H1 (cell line): ENCODE results near the gene RNF208. TPM values are rescaled to one million over a fixed set of nuclear protein-coding genes. Genes with fewer than 3 reads are reported as not detected.
A peak's percentile ranks its signal among the peaks of the same experiment; 100 is the strongest.

Source experiments
- BCL11A ChIP-seq, 2 experiments: IDR thresholded peaks; one replicate each; pipeline ENCODE4 v1.6.1; 2011; ENCODE audit warnings: low read depth in 2 of 2, low read length in 2 of 2, mild to moderate bottlenecking in 2 of 2
- CHD2 ChIP-seq: IDR thresholded peaks from 2 replicates; pipeline ENCODE4 v1.6.1; 2012; ENCODE audit warnings: low read length, improper control_type of control experiment
- FOSL1 ChIP-seq: IDR thresholded peaks from 2 replicates; pipeline ENCODE4 v1.6.1; 2011; ENCODE audit warnings: mild to moderate bottlenecking, low read depth, low read length, moderate library complexity; ENCODE audit not compliant: insufficient read depth
- GABPA ChIP-seq: IDR thresholded peaks from 2 replicates; pipeline ENCODE4 v1.6.1; 2011; ENCODE audit warnings: mild to moderate bottlenecking, low read length, moderate library complexity, borderline replicate concordance; ENCODE audit not compliant: insufficient read depth
- JUN ChIP-seq: IDR thresholded peaks from 2 replicates; pipeline ENCODE4 v1.6.1; 2011; ENCODE audit warnings: low read depth, mild to moderate bottlenecking, improper control_type of control experiment, low read length
- KDM5A ChIP-seq: fragments of 200-600 bp; IDR thresholded peaks from 2 replicates; pipeline ENCODE4 v1.7.1; 2012; ENCODE audit warnings: mild to moderate bottlenecking, low read length, inconsistent platforms, mixed read lengths
- MAFK ChIP-seq: IDR thresholded peaks from 2 replicates; pipeline ENCODE4 v1.6.1; 2012; ENCODE audit warnings: low read depth, mild to moderate bottlenecking, improper control_type of control experiment, low read length
- NANOG ChIP-seq: IDR thresholded peaks from 2 replicates; pipeline ENCODE4 v1.6.1; 2011; ENCODE audit warnings: low read length, low read depth, mild to moderate bottlenecking, inconsistent platforms; ENCODE audit not compliant: insufficient read depth, poor library complexity, severe bottlenecking
- PHF8 ChIP-seq: fragments of 200-600 bp; sonication (generic); conservative IDR thresholded peaks from 2 replicates; pipeline ENCODE4 v1.7.1; 2012; ENCODE audit warnings: low read depth, mild to moderate bottlenecking, inconsistent platforms, low read length, moderate library complexity
- POLR2AphosphoS5 ChIP-seq: IDR thresholded peaks from 2 replicates; pipeline ENCODE4 v1.6.1; 2011; ENCODE audit warnings: low read depth, low read length
- TAF7 ChIP-seq: optimal IDR thresholded peaks from 2 replicates; pipeline ENCODE3; 2011; ENCODE audit warnings: low read depth, mild to moderate bottlenecking, inconsistent platforms, low read length, moderate library complexity, borderline replicate concordance
- polyA plus RNA-seq, 7 experiments: library from polyadenylated mRNA; depleted of rRNA in 3 of 7; stranded (reverse) in 5 of 7; unstranded in 2 of 7; fragments of >200 nt in 5 of 7; fragments of 200-250 nt in 2 of 7; gene quantifications; 1 replicate in 5 of 7; 2 replicates in 1 of 7; 4 replicates in 1 of 7; pipeline versions ENCODE4 v1.2.1 to v1.2.3, GENCODE V29; 2011 to 2013; ENCODE audit warnings: missing spikeins in 2 of 7, mixed read lengths in 2 of 7
- total RNA-seq: library from RNA; stranded (reverse); fragmentation: NEBNext Ultra II Directional; extraction: Animal tissue kit (Norgen Biotek cat#: 25700); gene quantifications from 2 replicates; pipeline ENCODE4 v1.2.1, GENCODE V29; 2021
- TF ChIP-seq, protein P1 (sequence below): IDR thresholded peaks from 2 replicates; pipeline ENCODE4 v1.6.1; 2012; ENCODE audit warnings: inconsistent platforms
- TF ChIP-seq, protein P2 (sequence below): IDR thresholded peaks from 2 replicates; pipeline ENCODE4 v1.6.1; 2011; ENCODE audit warnings: low read depth, mild to moderate bottlenecking, low read length; ENCODE audit not compliant: insufficient read depth

The RNF208 gene
- total and polyA plus RNA-seq, 2 of the 8 experiments (the other 6 are each of a cell fraction or from before 2014, with no cell fraction given) = 2.7 to 7.7 TPM

DNA sequence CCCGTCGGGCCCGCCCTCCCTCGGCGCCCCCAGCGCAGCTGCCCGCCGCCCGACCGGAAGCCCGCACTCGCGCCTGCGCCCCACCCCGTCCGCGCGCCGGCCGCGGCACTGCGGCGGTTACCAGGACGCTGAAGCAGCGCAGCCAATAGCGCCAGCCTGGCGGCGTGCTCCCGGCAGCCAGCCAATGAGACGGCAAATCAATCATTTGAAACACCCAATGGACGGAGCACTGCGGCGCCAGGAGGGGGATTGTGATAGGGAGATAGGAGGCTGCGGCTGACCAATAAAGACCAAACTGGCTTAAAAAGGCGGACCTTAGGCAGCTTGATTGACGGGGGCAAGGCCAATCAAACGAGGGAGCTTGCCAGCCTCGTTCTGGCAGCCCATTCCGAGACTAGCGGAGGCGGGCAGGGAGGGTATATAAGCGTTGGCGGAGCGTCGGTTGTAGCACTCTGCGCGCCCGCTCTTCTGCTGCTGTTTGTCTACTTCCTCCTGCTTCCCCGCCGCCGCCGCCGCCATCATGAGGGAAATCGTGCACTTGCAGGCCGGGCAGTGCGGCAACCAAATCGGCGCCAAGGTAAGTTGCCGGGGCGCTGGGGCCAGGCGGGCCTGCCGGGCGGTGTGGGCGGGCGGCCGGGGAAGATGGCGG is 18.9 kb upstream of the RNF208 start, which contains the start of gene TUBB4B (continued):
- TF ChIP-seq PHF8 (peak; percentile 85), BCL11A (IDR thresholded peaks at IDR 0.05; ENCODE audit: low read depth in 2 of 2, low read length in 2 of 2) (no peak), FOSL1 (peak; percentile 74; the same call in 1 of the 2 replicates), POLR2AphosphoS5 (peak; percentile 100), JUN (no peak), KDM5A (no peak), CHD2 (peak; percentile 97), TAF7 (peak; percentile 96), MAFK (no peak), NANOG (no peak), GABPA (peak; percentile 21; the same call in 1 of the 2 replicates)
- TF ChIP-seq, protein P1, sequence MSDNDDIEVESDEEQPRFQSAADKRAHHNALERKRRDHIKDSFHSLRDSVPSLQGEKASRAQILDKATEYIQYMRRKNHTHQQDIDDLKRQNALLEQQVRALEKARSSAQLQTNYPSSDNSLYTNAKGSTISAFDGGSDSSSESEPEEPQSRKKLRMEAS = peak; percentile 55; the same call in 1 of the 2 replicates
- TF ChIP-seq, protein P2, sequence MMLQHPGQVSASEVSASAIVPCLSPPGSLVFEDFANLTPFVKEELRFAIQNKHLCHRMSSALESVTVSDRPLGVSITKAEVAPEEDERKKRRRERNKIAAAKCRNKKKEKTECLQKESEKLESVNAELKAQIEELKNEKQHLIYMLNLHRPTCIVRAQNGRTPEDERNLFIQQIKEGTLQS = no peak
